GM19328 (cell line): ENCODE results near the gene RABAC1.
A peak's percentile ranks its signal among the peaks of the same experiment; 100 is the strongest.
"Not testable (repeated sequence)": the region's sequence is repeated elsewhere in the genome, so short reads cannot be mapped to it uniquely, and the experiment has no call there.

Source experiments
- ATAC-seq: cut with Tn5 transposase; IDR thresholded peaks from one replicate; pipeline ENCODE4 v1.9.1; 2021; ENCODE audit warnings: mild to moderate bottlenecking, moderate library complexity; ENCODE audit not compliant: unreplicated experiment

RABAC1 gene

GRCh38 chr19:41951686-41952172, 7.4 kb downstream of the RABAC1 start:
- no peak for ATAC-seq

- ATAC-seq, result no peak
These were observed 12.0 kb downstream of the RABAC1 start for GRCh38 chr19:41947091-41947490.

GRCh38 chr19:41945135-41945766, 13.9 kb downstream of the RABAC1 start:
- peak; percentile 67 for ATAC-seq

DNA sequence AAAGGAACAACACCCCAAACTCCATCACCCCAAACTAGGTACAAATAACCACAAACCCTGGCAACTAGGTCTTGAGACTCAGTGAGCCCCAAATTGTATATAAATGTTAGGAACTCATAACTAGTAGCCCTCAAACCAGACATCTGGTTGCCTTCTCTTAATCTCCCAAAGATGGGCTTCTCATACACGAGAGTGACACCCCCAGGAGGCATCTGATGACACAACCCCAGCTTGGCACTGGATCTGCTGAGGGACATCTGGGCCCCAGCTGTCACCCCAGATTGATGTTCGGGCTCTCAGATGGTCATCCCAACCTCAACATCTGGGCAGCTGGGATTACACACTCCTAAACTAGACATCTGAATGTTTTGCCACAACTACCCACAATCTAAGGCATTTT, 14.8 kb downstream of the RABAC1 start:
- no peak for ATAC-seq

DNA sequence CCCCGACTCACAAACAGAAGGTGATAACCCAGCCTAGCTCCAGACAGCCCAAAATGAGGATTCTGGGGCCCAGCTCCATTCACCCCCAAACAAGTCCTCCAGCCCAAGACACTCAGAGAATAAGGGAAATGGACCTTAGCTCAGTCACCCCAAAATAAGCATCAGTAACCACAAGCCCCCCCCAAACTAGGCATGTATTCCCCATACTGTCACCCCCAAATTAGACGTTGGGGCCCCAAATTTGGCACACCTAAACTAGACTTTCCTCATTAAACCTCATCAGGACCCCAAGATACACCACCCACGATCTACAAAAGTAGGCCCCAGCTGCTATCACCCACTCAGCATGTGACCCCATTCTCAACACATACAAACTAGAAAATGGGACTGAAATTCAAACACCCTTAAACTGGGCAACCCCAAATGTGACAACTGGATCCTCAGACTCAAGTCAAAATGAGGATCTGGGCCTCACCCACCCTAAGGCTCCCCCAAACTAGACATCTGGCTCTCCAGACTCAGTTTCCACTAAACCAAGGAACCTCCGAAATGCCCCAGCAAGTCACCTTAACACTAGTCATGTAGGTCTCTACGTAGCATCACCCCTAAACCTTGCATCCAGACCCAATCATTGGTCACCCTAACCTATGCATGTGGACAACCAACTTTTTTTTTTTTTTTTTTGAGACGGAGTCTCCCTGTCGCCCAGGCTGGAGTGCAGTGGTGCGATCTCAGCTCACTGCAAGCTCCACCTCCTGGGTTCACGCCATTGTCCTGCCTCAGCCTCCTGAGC, 17.5 kb downstream of the RABAC1 start:
- no peak for ATAC-seq

DNA sequence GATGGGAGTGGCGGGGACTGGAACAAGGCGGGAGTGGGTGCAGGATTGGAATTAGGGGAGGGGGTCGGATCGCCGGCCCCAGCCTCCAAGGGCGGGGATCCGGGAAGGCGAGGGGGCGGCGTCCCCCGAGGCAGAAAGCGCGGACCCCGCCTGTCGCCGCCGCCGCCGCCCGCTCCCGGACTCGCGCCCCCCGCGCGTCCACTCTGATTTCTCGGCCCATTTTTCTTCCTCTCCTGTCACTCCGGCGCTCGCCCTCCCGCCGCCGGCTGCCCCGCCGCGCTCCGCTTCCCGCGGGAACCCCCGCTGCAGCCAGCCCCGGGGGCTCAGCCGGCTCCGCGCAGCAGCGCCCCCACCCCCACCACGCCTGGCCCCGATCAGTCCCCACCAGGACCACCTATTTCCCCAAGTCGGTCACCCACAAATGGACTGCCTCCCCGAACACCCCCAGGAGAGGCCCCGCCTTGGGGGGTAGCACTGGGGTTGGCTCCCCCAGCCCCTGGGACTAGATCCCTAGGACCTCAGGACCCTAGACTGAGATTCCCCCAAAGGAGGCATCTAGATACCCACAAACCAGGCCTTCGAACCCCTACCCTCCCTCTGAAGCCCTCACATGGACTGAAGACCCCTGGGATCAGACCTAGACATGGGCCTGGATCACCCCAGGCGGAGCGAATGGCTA, 18.3 kb downstream of the RABAC1 start:
- no peak for ATAC-seq

DNA sequence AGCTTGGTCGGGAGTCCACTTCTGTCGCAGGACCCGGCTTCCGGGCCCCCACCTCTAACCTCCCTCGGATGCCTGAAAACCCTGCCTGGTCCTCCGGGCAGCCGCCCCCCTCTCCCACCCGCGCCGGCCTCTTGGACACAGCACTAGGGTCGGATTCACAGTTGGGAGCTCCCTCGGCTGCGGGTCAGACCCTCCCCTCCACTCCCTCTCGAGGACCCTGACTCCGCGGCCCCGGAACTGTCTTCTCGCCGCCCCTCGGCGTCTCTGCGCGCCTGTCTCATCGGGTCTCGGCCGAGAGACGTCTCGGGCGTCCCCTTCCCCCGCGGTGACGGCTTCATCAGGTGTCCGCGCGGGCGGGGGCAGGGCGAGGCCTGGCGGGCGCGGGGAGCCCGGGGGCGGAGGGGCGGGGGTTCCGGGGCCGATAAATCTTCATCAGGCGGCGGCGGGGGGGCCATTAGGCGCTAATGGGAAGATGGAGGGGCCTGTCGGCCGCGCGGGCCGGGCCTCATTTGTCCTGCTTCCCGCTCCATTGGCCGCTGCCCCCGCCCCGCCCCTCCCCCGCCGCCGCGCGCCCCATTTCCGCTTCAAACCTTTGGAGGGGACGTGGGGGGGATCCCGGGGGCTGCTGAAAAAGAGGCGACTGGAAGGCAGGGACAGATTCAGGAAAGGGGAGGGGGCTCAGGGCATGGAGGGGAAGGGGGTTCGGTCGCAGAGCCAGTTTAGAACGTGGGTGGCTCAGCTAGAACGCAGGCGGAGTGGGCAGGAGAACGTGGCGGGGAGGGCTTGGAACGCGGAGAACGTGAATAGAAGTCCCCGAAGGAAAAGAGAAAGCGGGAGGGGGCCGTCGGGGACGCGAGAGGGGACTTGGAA, 19.0 kb downstream of the RABAC1 start:
- no peak for ATAC-seq

- not testable (repeated sequence) for ATAC-seq
These were observed 19.9 kb downstream of the RABAC1 start for GRCh38 chr19:41939209-41939608.

DNA sequence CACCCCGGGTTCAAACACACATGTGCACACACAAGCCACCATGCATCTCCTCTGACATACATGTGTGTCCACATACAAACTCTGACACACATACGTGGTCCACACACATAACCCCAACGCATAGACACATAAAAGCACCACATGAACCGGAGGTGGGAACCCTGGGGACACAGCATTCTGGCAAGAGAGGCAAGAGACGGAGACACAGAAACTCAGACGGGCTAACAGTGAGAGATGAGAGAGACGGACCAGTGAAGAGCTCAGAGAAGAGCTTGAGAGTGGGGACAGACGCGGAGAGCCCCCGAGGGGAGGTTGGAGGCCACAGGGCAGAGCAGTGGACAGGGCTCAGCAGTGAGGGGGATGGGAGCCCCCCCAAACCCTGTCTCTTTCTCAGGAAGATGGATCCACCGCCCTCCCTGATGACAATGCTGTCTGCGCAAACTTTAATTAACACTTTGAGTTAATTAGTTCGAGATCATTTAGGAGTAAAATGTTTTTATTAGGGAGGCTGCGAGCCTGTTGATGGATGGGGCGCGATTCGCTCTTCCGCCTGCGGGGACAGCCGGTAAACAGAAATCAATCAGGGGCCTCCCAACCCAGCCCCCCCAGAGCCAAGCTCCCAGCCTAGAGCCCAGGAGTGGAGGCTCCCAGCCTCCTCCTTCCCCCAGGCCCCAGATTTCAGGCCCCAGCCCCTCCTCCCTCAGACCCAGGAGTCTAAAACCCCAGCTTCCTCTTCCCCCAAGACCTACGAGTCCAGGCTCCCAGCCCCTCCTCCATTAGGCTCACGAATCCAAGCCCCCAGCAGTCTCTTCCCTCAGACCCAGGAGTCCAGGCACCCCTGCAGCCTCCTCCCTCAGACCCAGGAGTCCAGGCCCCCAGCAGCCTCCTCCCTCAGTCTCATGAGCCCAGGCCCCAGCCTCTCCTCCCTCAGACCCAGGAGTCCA, 21.3 kb downstream of the RABAC1 start:
- ATAC-seq, result no peak

DNA sequence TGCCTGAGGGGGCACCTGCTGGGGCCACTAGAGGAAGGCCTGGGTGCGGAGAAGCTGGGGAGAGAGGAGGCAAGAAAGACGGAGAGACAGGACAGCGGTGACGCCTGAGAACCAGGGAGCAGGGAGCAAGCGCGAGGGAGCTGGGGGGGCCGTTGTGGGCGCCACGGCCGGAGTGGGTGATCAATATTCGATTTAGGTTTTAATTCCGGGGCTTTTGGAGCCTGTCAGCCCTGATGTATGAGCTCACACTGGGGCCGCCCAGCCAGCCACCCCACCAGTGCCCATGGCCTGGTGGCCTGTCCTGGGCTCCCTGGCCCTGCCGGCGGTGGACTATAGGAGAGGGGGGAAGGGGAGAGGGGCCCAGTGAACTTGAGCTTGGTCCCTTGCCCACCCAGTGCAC, 22.2 kb downstream of the RABAC1 start:
- ATAC-seq, result no peak

- no peak for ATAC-seq
These were observed 22.7 kb downstream of the RABAC1 start for GRCh38 chr19:41936416-41936850.

- ATAC-seq, result no peak
These were observed 23.2 kb downstream of the RABAC1 start for GRCh38 chr19:41935760-41936415.

GRCh38 chr19:41934849-41935374, 24.2 kb downstream of the RABAC1 start:
- no peak for ATAC-seq

DNA sequence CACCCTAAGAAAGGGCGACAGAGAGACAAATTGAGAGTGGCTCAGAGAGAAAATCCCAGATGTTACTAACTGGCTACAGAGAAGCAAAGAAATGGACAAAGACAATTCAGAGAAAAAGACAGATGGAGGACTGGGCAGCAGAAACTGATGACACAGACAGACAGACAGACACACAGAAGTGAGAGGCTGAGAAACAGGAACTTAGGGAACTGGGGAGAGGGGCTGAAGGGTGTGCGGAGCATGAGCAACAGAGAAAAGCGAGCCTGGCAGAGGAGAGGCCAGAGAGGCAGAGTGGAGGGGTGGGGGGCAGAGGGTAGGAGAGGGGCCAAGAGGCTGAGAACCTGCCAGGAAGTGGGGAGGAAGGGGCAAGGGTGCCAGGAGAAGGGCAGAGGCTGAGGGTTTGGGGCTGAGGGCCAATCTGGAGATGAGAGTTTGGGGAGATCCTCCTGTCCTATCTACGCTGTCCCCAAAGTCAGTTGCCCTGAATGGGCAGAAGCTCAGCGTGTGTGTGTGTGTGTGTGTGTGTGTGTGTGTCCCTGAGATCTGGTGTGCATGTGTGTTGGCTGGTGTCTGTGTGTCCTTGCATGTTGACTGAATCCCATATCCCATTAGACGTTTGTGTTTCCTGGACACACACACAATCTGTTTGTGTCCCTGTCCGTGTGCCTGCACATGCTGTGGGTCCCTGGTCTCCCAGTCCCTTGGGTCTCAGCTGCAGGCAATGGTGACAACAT, 25.3 kb downstream of the RABAC1 start:
- no peak for ATAC-seq

DNA sequence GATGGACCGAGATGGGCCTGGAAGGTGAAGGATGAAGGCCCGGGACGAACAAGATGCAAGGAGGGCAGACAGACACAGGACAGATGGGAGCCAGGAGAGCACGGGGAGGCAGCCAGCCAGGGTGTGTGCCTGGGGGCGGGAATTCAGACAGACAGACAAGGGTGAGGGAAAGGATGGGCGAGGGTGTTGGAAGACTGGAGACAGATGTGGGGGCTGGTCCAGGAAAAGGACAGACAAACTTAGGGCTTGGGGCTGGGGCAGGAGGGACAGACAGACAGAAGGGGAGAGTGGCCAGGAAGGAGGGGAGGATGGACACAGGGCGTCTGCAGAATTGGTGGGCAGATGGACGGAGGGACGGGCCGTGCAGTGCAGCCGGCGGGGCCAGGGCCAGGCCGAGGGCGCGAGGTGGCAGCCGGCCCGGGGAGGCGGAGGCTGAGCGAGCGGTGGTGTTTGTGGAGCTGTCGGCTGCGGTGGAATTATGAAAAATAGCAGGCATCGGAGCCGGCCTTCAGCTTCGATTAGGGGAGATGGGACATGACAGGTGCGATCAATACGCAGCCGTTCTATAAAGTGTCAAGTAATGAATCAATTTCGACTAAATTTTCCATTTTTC, 26.3 kb downstream of the RABAC1 start:
- no peak for ATAC-seq

DNA sequence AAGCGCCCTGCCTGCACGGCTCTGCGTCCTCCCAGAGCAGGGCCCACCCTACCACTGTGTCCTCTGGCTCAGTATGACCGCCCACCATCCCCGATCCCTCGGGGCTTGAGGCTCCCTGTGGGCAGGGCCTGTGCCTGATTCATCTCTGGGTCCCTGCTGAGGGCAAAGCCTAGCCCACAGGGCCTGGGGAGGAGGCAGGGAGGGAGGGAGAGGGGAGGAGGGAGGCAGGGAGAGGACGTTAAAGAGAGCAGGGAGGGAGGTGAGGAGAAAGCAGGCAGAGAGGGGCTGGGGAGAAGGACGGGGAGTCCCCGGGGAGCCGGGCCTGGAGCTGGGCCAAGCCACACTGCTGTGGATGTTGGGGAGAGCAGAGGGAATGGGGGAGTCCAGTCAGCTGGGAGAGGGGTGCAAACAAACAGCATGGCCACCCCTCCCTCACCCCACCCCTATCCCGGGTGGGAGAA, 26.8 kb downstream of the RABAC1 start:
- ATAC-seq, result no peak

DNA sequence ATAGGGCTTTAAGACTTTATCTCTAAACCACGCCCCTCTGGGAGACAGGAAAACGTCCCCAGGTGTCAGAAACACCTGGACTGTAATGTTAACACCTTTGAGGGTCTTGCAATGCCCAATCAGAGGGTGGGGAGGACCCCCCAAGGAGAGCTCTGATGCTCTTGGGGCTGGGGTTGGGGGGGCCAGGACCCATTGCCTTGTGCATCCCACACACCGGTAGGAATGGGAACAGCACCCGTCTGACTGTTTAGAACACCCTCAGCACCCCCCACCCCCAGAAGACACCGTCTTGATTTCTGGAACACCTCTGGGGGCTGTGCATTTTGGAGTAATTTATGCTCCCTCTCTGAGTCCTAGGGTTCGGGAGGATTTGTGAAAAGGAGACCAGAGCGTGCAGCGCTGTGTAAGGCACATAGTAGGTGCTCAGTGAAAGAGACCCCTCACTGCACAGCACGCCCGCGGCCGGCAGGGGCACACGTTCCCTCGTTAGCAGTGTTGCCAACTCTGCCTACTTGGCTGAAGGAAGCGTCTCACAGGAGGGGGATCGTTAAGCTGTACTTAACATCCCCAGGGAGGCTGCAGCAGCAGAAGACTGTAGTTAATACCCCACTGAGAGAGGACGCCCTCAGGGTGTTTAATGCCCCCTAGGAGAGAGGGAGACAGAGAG, 28.1 kb downstream of the RABAC1 start:
- ATAC-seq, result no peak
